Esophagus muscularis mucosa (tissue), 3 donors: Measurements from ENCODE around the gene SEMA3G.

ENCODE experiments used
- CTCF ChIP-seq, 3 experiments: fragments of 200-600 bp in 2 of 3; fragments of 450-650 bp in 1 of 3; sonication (generic) in 2 of 3; IDR thresholded peaks; one replicate each; pipeline ENCODE4 v1.5.1; 2017 to 2019; ENCODE audit warnings: antibody characterized with exemption in 3 of 3, mild to moderate bottlenecking in 2 of 3, moderate library complexity in 1 of 3
- POLR2AphosphoS5 ChIP-seq, 2 donors: sonication (generic); formaldehyde crosslinking; IDR thresholded peaks; one replicate each; pipeline ENCODE4 v1.6.1; 2017; ENCODE audit warnings: antibody characterized with exemption in 2 of 2

GRCh38 chr3:52384019-52384761 lies 60.7 kb downstream of the SEMA3G start:
- TF ChIP-seq CTCF (IDR thresholded peaks at IDR 0.05): no peak
- TF ChIP-seq POLR2AphosphoS5 (IDR thresholded peaks at IDR 0.05): no peak
